Parathyroid adenoma (tissue), 2 donors: ENCODE measurements around the gene PACS2.
"Not testable (repeated sequence)": the region's sequence is repeated elsewhere in the genome, so short reads cannot be mapped to it uniquely, and the experiment has no call there.

Experiments used
- H2AFZ ChIP-seq: fragments of 300-600 bp; sonication (generic); one replicate; pipeline ENCODE4 v1.7.0; 2017; ENCODE audit warnings: antibody characterized with exemption, mild to moderate bottlenecking
- H3K27ac ChIP-seq: fragments of 300-600 bp; sonication (generic); one replicate; pipeline ENCODE4 v1.7.0; 2017
- H3K27me3 ChIP-seq: fragments of 300-600 bp; sonication (generic); one replicate; pipeline ENCODE4 v1.7.0; 2017; ENCODE audit warnings: low read length; ENCODE audit not compliant: control insufficient read depth, insufficient read depth
- H3K36me3 ChIP-seq: fragments of 300-600 bp; sonication (generic); one replicate; pipeline ENCODE4 v1.7.0; 2017; ENCODE audit warnings: low read length; ENCODE audit not compliant: control insufficient read depth, insufficient read depth
- H3K4me1 ChIP-seq: fragments of 300-600 bp; sonication (generic); one replicate; pipeline ENCODE4 v1.7.0; 2017; ENCODE audit warnings: control low read depth
- H3K4me2 ChIP-seq: fragments of 300-600 bp; sonication (generic); one replicate; pipeline ENCODE4 v1.7.0; 2017; ENCODE audit warnings: low read length
- H3K4me3 ChIP-seq: fragments of 300-600 bp; sonication (generic); one replicate; pipeline ENCODE4 v1.7.0; 2017; ENCODE audit warnings: low read depth, low read length
- H3K79me2 ChIP-seq: fragments of 300-600 bp; sonication (generic); one replicate; pipeline ENCODE4 v1.7.0; 2017; ENCODE audit warnings: control low read depth
- H3K9ac ChIP-seq: fragments of 300-600 bp; sonication (generic); one replicate; pipeline ENCODE4 v1.7.0; 2017; ENCODE audit warnings: mild to moderate bottlenecking
- H3K9me3 ChIP-seq: fragments of 300-600 bp; sonication (generic); one replicate; pipeline ENCODE4 v1.7.0; 2017; ENCODE audit warnings: low read length; ENCODE audit not compliant: control insufficient read depth
- CTCF ChIP-seq: fragments of 300-600 bp; sonication (generic); IDR thresholded peaks from one replicate; pipeline ENCODE4 v1.7.0; 2017; ENCODE audit warnings: antibody characterized with exemption, mild to moderate bottlenecking
- donor health status: primary hyperparathyroidism.

The PACS2 gene

GRCh38 chr14:105299654-105300541 is 14.7 kb upstream of the PACS2 start:
- peak overlapping the region; percentile 42 for H3K9ac ChIP-seq
- peak overlapping the region; percentile 66 for H3K27ac ChIP-seq
- no peaks in the 10 kb centered on the region for H3K9me3 ChIP-seq
- H2AFZ ChIP-seq: peak overlapping the region; percentile 92
- no peaks in the 10 kb centered on the region for H3K27me3 ChIP-seq
- no peak for TF ChIP-seq CTCF
- peaks cover 5% of the 10 kb centered on the region for H3K4me1 ChIP-seq
- peaks cover 46% of the 10 kb centered on the region for H3K79me2 ChIP-seq
- H3K36me3 ChIP-seq: no peaks in the 10 kb centered on the region
- H3K4me2 ChIP-seq: peak overlapping the region; percentile 90
- peak overlapping the region; percentile 80 for H3K4me3 ChIP-seq

- Histone ChIP-seq H3K27ac (peak within 1 kb of the TSS; percentile 93), H3K4me3 (peak within 1 kb of the TSS; percentile 80), H3K36me3 (no peaks in the 10 kb centered on the region), H3K4me2 (peak within 1 kb of the TSS; percentile 90), H3K9ac (peak within 1 kb of the TSS; percentile 43), H3K4me1 (peaks cover 5% of the 10 kb centered on the region), H3K27me3 (no peaks in the 10 kb centered on the region), H3K79me2 (peaks cover 39% of the 10 kb centered on the region), H3K9me3 (no peaks in the 10 kb centered on the region), H2AFZ (peak within 1 kb of the TSS; percentile 98)
- no peak for TF ChIP-seq CTCF
Observed at GRCh38 chr14:105300542-105301102, 13.9 kb upstream of the PACS2 start, which contains the start of gene BRF1. Gene BRF1 (minus strand): TSS chr14:105301001. CDS start chr14:105300629, 372 bp downstream.

GRCh38 chr14:105301103-105301914 is 13.2 kb upstream of the PACS2 start:
- Histone ChIP-seq H3K9ac (peak overlapping the region; percentile 43), H3K4me2 (peak overlapping the region; percentile 80), H3K9me3 (no peaks in the 10 kb centered on the region), H2AFZ (peak overlapping the region; percentile 98), H3K27ac (peak overlapping the region; percentile 93), H3K4me1 (peaks cover 5% of the 10 kb centered on the region), H3K4me3 (peak overlapping the region; percentile 80), H3K79me2 (peaks cover 32% of the 10 kb centered on the region), H3K36me3 (no peaks in the 10 kb centered on the region), H3K27me3 (no peaks in the 10 kb centered on the region)
- no peak for TF ChIP-seq CTCF

- not testable (repeated sequence) for H3K9ac ChIP-seq, H3K4me3 ChIP-seq, H3K27ac ChIP-seq, H3K36me3 ChIP-seq, H3K4me1 ChIP-seq, H3K9me3 ChIP-seq, H3K4me2 ChIP-seq, H3K27me3 ChIP-seq
- H2AFZ ChIP-seq: peak overlapping the region; percentile 98
- peaks cover 29% of the 10 kb centered on the region for H3K79me2 ChIP-seq
Observed at GRCh38 chr14:105301915-105302249, 12.7 kb upstream of the PACS2 start.

GRCh38 chr14:105303949-105304348 is 10.6 kb upstream of the PACS2 start:
- Histone ChIP-seq H2AFZ (no peak overlapping the region), H3K27ac (no peak overlapping the region), H3K9ac (no peak overlapping the region), H3K36me3 (no peaks in the 10 kb centered on the region), H3K27me3 (no peaks in the 10 kb centered on the region), H3K9me3 (no peaks in the 10 kb centered on the region), H3K4me3 (no peak overlapping the region), H3K4me2 (no peak overlapping the region), H3K4me1 (peaks cover 5% of the 10 kb centered on the region), H3K79me2 (peaks cover 10% of the 10 kb centered on the region)
- TF ChIP-seq CTCF: no peak
